ENCODE results near the gene ZNF200.

Gene ZNF200

DNA sequence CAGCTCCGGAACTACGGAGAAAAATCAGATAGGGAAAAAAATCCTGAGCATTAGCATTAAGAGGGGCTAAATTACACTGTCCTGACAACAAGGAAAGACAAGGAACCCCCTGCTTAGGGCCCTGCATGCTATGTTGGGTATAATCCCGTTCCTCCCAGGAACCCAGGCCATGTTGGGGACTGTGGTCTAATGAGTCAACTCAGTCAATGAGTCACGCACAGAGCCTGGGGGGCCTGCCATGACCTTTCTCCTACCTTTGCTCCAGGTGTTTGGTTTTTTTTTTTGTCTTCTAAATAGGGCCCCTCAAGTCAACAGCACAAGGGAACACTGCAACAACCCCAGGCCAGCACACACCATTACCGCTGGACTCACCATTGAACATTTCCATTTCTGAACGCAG is 8.9 kb upstream of the ZNF200 start:
- Histone ChIP-seq H3K9me3 (ENCODE audit: severe bottlenecking) (no peaks in the 10 kb centered on the region), H3K27me3 (ENCODE audit: insufficient read depth, poor library complexity, severe bottlenecking) (no peaks in the 10 kb centered on the region), H3K36me3 (ENCODE audit: low read depth) (no peaks in the 10 kb centered on the region), H3K27ac (ENCODE audit: poor library complexity, severe bottlenecking) (no peak overlapping the region), H3K4me1 (ENCODE audit: insufficient read depth, poor library complexity, severe bottlenecking) (no peaks in the 10 kb centered on the region), H3K4me3 (ENCODE audit: severe bottlenecking) (no peak overlapping the region)
- DNase-seq (ENCODE audit: low spot score): no peak
- no peak for TF ChIP-seq CTCF (IDR thresholded peaks at IDR 0.05; ENCODE audit: poor library complexity, severe bottlenecking)
- peak; percentile 57; the same call in 1 of the 3 replicates for ATAC-seq (ENCODE audit: low read depth)

DNA sequence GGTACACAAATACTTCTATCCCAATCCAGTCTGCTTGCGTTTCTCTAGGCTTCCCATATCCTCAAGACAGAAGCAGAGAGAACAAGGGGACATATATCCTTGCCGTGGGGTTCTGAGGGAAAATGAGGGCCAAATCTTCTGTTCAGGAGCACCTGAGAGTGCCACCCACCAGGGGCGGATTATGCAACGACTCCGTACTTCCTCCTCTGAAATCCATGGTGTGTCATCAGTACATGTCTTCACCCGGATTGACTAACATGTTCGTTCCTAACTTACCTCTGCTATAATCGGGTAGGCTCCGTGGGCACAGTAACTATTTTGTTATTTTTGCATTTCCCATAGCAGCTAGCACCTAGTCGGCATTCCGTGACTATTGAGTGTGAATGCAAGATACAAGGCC is 7.8 kb upstream of the ZNF200 start:
- ATAC-seq (ENCODE audit: low read depth) (peak; percentile 35; the same call in 1 of the 3 replicates), DNase-seq (ENCODE audit: low spot score) (no peak)
- TF ChIP-seq CTCF (IDR thresholded peaks at IDR 0.05; ENCODE audit: poor library complexity, severe bottlenecking): no peak
- Histone ChIP-seq H3K4me1 (ENCODE audit: insufficient read depth, poor library complexity, severe bottlenecking) (no peaks in the 10 kb centered on the region), H3K36me3 (ENCODE audit: low read depth) (no peaks in the 10 kb centered on the region), H3K27ac (ENCODE audit: poor library complexity, severe bottlenecking) (no peak overlapping the region), H3K4me3 (ENCODE audit: severe bottlenecking) (no peak overlapping the region), H3K9me3 (ENCODE audit: severe bottlenecking) (no peaks in the 10 kb centered on the region), H3K27me3 (ENCODE audit: insufficient read depth, poor library complexity, severe bottlenecking) (no peaks in the 10 kb centered on the region)

- Histone ChIP-seq H3K4me3 (ENCODE audit: severe bottlenecking) (no peak overlapping the region), H3K27me3 (ENCODE audit: insufficient read depth, poor library complexity, severe bottlenecking) (no peaks in the 10 kb centered on the region), H3K4me1 (ENCODE audit: insufficient read depth, poor library complexity, severe bottlenecking) (no peaks in the 10 kb centered on the region), H3K9me3 (ENCODE audit: severe bottlenecking) (no peaks in the 10 kb centered on the region), H3K27ac (ENCODE audit: poor library complexity, severe bottlenecking) (no peak overlapping the region), H3K36me3 (ENCODE audit: low read depth) (no peaks in the 10 kb centered on the region)
- TF ChIP-seq CTCF (IDR thresholded peaks at IDR 0.05; ENCODE audit: poor library complexity, severe bottlenecking): no peak
- ATAC-seq (ENCODE audit: low read depth): no peak
- DNase-seq (ENCODE audit: low spot score): no peak
Observed at GRCh38 chr16:3241761-3242160, 6.8 kb upstream of the ZNF200 start.

- DNase-seq (ENCODE audit: low spot score): no peak
- no peaks in the 10 kb centered on the region for H3K9me3 ChIP-seq (ENCODE audit: severe bottlenecking)
- H3K36me3 ChIP-seq (ENCODE audit: low read depth): peaks cover 26% of the 10 kb centered on the region
- peaks cover 5% of the 10 kb centered on the region for H3K4me1 ChIP-seq (ENCODE audit: insufficient read depth, poor library complexity, severe bottlenecking)
- TF ChIP-seq CTCF (IDR thresholded peaks at IDR 0.05; ENCODE audit: poor library complexity, severe bottlenecking): no peak
- H3K4me3 ChIP-seq (ENCODE audit: severe bottlenecking): no peak overlapping the region
- no peak overlapping the region for H3K27ac ChIP-seq (ENCODE audit: poor library complexity, severe bottlenecking)
- H3K27me3 ChIP-seq (ENCODE audit: insufficient read depth, poor library complexity, severe bottlenecking): no peaks in the 10 kb centered on the region
- ATAC-seq (ENCODE audit: low read depth): no peak
Observed at GRCh38 chr16:3235856-3236669, 1.1 kb upstream of the ZNF200 start.

DNA sequence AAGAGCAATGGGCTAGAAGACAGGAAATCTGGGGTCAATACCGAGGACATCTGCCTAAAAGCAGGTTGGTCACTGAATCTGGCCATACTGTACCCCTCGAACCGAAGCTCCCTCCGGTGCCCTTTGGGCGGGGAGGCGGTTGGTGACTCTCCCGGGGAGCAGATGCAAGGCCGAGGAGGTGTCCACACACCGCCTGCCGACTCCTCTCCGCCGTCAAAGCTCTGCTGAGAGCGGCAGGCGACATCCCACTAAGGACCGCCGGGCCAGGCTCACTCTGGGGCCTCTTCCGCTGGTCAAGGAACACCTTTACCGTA is 458 bp downstream of the ZNF200 start:
- Histone ChIP-seq H3K27ac (ENCODE audit: poor library complexity, severe bottlenecking) (peak overlapping the region; percentile 62), H3K9me3 (ENCODE audit: severe bottlenecking) (no peaks in the 10 kb centered on the region), H3K4me3 (ENCODE audit: severe bottlenecking) (peak overlapping the region; percentile 100), H3K36me3 (ENCODE audit: low read depth) (peaks cover 42% of the 10 kb centered on the region), H3K4me1 (ENCODE audit: insufficient read depth, poor library complexity, severe bottlenecking) (peaks cover 5% of the 10 kb centered on the region), H3K27me3 (ENCODE audit: insufficient read depth, poor library complexity, severe bottlenecking) (no peaks in the 10 kb centered on the region)
- TF ChIP-seq CTCF (IDR thresholded peaks at IDR 0.05; ENCODE audit: poor library complexity, severe bottlenecking): no peak
- DNase-seq (ENCODE audit: low spot score): no peak
- ATAC-seq (ENCODE audit: low read depth): no peak
